Small intestine (tissue), 7 donors: ENCODE results near the gene S100PBP. TPM values are rescaled to one million over a fixed set of nuclear protein-coding genes. Genes with fewer than 3 reads are reported as not detected.

ENCODE experiments used
- DNase-seq, 2 donors: peaks; one replicate each; pipeline versions ENCODE4 v3.0.0 to v3.0.0-alpha.2; 2013
- FAIRE-seq: peaks from 2 replicates; lab custom pipeline; 2012; peaks lifted over from hg19 to GRCh38; lab: Jason Lieb, UNC
- H3K27ac ChIP-seq, 3 donors: one replicate each; pipeline ENCODE4 v1.5.1; 2013; ENCODE audit warnings: low read length in 2 of 3, mild to moderate bottlenecking in 2 of 3, control low read depth in 1 of 3, inconsistent platforms in 1 of 3, low read depth in 1 of 3, moderate library complexity in 1 of 3
- H3K27me3 ChIP-seq, 3 donors: one replicate each; pipeline ENCODE4 v1.6.1; 2013; ENCODE audit warnings: low read length in 3 of 3, inconsistent platforms in 1 of 3; ENCODE audit not compliant: control insufficient read depth in 3 of 3, insufficient read depth in 3 of 3
- H3K36me3 ChIP-seq, 3 donors: one replicate each; pipeline ENCODE4 v1.6.1; 2013; ENCODE audit warnings: low read length in 3 of 3, inconsistent platforms in 1 of 3, low read depth in 1 of 3, mild to moderate bottlenecking in 1 of 3, moderate library complexity in 1 of 3; ENCODE audit not compliant: control insufficient read depth in 3 of 3, insufficient read depth in 2 of 3
- H3K4me1 ChIP-seq, 3 donors: one replicate each; pipeline ENCODE4 v1.6.1; 2013; ENCODE audit warnings: low read length in 2 of 3, inconsistent platforms in 1 of 3, low read depth in 1 of 3, mild to moderate bottlenecking in 1 of 3, moderate library complexity in 1 of 3; ENCODE audit not compliant: control insufficient read depth in 3 of 3, insufficient read depth in 2 of 3
- H3K4me3 ChIP-seq, 3 donors: one replicate each; pipeline ENCODE4 v1.5.1; 2013; ENCODE audit warnings: low read length in 3 of 3, control low read depth in 1 of 3, inconsistent platforms in 1 of 3, low read depth in 1 of 3, mild to moderate bottlenecking in 1 of 3, moderate library complexity in 1 of 3
- H3K9me3 ChIP-seq, 2 donors: one replicate each; pipeline ENCODE4 v1.6.1; 2013; ENCODE audit warnings: low read depth in 1 of 2, low read length in 1 of 2; ENCODE audit not compliant: control insufficient read depth in 2 of 2, insufficient read depth in 1 of 2
- WGBS, 3 donors: extraction: QIAGEN DNeasy Blood & Tissue Kit; methylation state at CpG; one replicate each; pipeline ENCODE4 v1.1.7; 2013; 5-methylcytosine and 5-hydroxymethylcytosine counted together
- polyA plus RNA-seq, 4 donors: library from polyadenylated mRNA; stranded (reverse) in 3 of 4; unstranded in 1 of 4; fragments of 200-250 nt in 3 of 4; fragments of 120-200 nt in 1 of 4; gene quantifications; one replicate each; pipeline versions ENCODE4 v1.2.1 to v1.2.3, GENCODE V29; 2013
- donor health status: healthy with polysubstance abuse.
- donor health status: control.
- donor health status: control.
- donor health status: Bipolar disorder and iron deficiency.
- donor health status: healthy.

Gene S100PBP
- polyA plus RNA-seq, 4 donors, result 4.3 to 23.5 (median 7.2) TPM

- Histone ChIP-seq H3K4me1 (peaks cover 0 to 4% (median 0%) of the 10 kb centered on the region in 3 donors), H3K27ac (no peak overlapping the region), H3K4me3 (no peak overlapping the region), H3K27me3 (peaks cover 10 to 63% (median 16%) of the 10 kb centered on the region in 3 donors), H3K9me3 (no peaks in the 10 kb centered on the region), H3K36me3 (no peaks in the 10 kb centered on the region)
- no peak for DNase-seq
- 76 to 78% (median 77%) methylated on average over 12 of the region's 12 CpGs for WGBS, 3 donors
- FAIRE-seq, result no peak
Measured at GRCh38 chr1:32887623-32888022, 70.2 kb downstream of the S100PBP start.

- Histone ChIP-seq H3K4me3 (no peak overlapping the region), H3K9me3 (no peaks in the 10 kb centered on the region), H3K27me3 (peaks cover 10 to 65% (median 16%) of the 10 kb centered on the region in 3 donors), H3K27ac (no peak overlapping the region), H3K36me3 (no peaks in the 10 kb centered on the region), H3K4me1 (peaks cover 0 to 5% (median 0%) of the 10 kb centered on the region in 3 donors)
- DNase-seq (no peak), FAIRE-seq (no peak)
- 63 to 74% (median 66%) methylated on average over 3 of the region's 3 CpGs for WGBS, 3 donors
Measured at GRCh38 chr1:32888134-32888533, 70.7 kb downstream of the S100PBP start.

GRCh38 chr1:32888677-32889420 is 71.4 kb downstream of the S100PBP start:
- no peaks in the 10 kb centered on the region for H3K9me3 ChIP-seq
- no peak overlapping the region for H3K4me3 ChIP-seq
- no peak overlapping the region for H3K27ac ChIP-seq
- no peak for DNase-seq
- H3K27me3 ChIP-seq, result peaks cover 10 to 68% (median 16%) of the 10 kb centered on the region in 3 donors
- FAIRE-seq, result no peak
- H3K4me1 ChIP-seq, result peaks cover 0 to 11% (median 0%) of the 10 kb centered on the region in 3 donors
- WGBS, 3 donors, result 91 to 95% (median 92%) methylated on average over 24 of the region's 24 CpGs
- H3K36me3 ChIP-seq, result no peaks in the 10 kb centered on the region

- DNase-seq (no peak), FAIRE-seq (no peak)
- peaks cover 0 to 4% (median 0%) of the 10 kb centered on the region in 3 donors for H3K36me3 ChIP-seq
- H3K9me3 ChIP-seq, result no peaks in the 10 kb centered on the region
- peaks cover 0 to 11% (median 0%) of the 10 kb centered on the region in 3 donors for H3K4me1 ChIP-seq
- peaks cover 10 to 59% (median 16%) of the 10 kb centered on the region in 3 donors for H3K27me3 ChIP-seq
- WGBS, 3 donors, result 83 to 88% (median 87%) methylated on average over 3 of the region's 3 CpGs
- no peak overlapping the region for H3K27ac ChIP-seq
- H3K4me3 ChIP-seq, result no peak overlapping the region
Measured at GRCh38 chr1:32889731-32890278, 72.4 kb downstream of the S100PBP start.

GRCh38 chr1:32890516-32891240 is 73.2 kb downstream of the S100PBP start:
- DNase-seq (no peak), FAIRE-seq (no peak)
- Histone ChIP-seq H3K4me1 (peaks cover 0 to 11% (median 0%) of the 10 kb centered on the region in 3 donors), H3K36me3 (peaks cover 0 to 12% (median 0%) of the 10 kb centered on the region in 3 donors), H3K9me3 (no peaks in the 10 kb centered on the region), H3K27ac (no peak overlapping the region), H3K27me3 (peaks cover 8 to 50% (median 12%) of the 10 kb centered on the region in 3 donors), H3K4me3 (no peak overlapping the region)
- WGBS, 3 donors, result 81 to 89% (median 85%) methylated on average over 7 of the region's 7 CpGs

- H3K27me3 ChIP-seq, result peaks cover 5 to 46% (median 10%) of the 10 kb centered on the region in 3 donors
Measured at GRCh38 chr1:32891241-32891570, 73.8 kb downstream of the S100PBP start.

GRCh38 chr1:32891630-32892029 is 74.2 kb downstream of the S100PBP start:
- Histone ChIP-seq H3K4me1 (peaks cover 0 to 11% (median 0%) of the 10 kb centered on the region in 3 donors), H3K4me3 (no peak overlapping the region), H3K36me3 (peaks cover 0 to 14% (median 0%) of the 10 kb centered on the region in 3 donors), H3K27ac (no peak overlapping the region), H3K27me3 (peaks cover 2 to 45% (median 10%) of the 10 kb centered on the region in 3 donors), H3K9me3 (no peaks in the 10 kb centered on the region)
- DNase-seq, result no peak
- WGBS, 3 donors, result 90 to 94% (median 92%) methylated on average over 3 of the region's 3 CpGs
- FAIRE-seq, result no peak

More at GRCh38 chr1:32891241-32891570, 73.8 kb downstream of the S100PBP start:
- DNase-seq (no peak), FAIRE-seq (no peak)
- Histone ChIP-seq H3K4me3 (no peak overlapping the region), H3K9me3 (no peaks in the 10 kb centered on the region), H3K4me1 (peaks cover 0 to 11% (median 0%) of the 10 kb centered on the region in 3 donors), H3K36me3 (peaks cover 0 to 14% (median 0%) of the 10 kb centered on the region in 3 donors), H3K27ac (no peak overlapping the region)
- 89 to 94% (median 93%) methylated on average over 1 of the region's 1 CpG for WGBS, 3 donors
